Measurements from ENCODE around the gene MRTFA. TPM values are rescaled to one million over a fixed set of nuclear protein-coding genes. Genes with fewer than 3 reads are reported as not detected.

MRTFA gene
- total RNA-seq, 2 donors from 2014 or later: 71.8 to 129 TPM

DNA sequence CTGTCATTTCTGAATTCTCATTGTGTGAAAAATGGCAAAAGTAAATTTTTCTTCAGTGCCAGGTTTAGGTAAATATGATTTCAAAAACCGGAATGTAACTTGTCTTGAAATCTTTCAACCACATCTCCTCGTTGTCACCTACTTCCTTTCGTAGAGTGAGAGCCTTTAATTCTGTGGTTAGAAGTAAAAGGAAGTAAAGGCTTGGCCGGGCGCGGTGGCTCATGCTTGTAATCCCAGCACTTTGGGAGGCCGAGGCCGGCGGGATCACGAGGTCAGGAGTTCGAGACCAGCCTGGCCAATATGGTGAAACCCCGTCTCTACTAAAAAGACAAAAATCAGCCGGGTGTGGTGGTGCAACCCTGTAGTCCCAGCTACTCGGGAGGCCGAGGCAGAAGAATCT lies 236.4 kb downstream of the MRTFA start:
- Histone ChIP-seq H3K4me1 (ENCODE audit: control insufficient read depth in 1 of 2, low read depth in 2 of 2) (peaks cover 0 to 5% of the 10 kb centered on the region in 2 donors), H3K27me3 (replicated peaks; ENCODE audit: insufficient read depth) (no peaks in the 10 kb centered on the region), H3K9me3 (no peaks in the 10 kb centered on the region), H3K36me3 (peaks cover 23% of the 10 kb centered on the region), H3K4me3 (no peak overlapping the region), H3K27ac (no peak overlapping the region)
- TF ChIP-seq, protein P1, sequence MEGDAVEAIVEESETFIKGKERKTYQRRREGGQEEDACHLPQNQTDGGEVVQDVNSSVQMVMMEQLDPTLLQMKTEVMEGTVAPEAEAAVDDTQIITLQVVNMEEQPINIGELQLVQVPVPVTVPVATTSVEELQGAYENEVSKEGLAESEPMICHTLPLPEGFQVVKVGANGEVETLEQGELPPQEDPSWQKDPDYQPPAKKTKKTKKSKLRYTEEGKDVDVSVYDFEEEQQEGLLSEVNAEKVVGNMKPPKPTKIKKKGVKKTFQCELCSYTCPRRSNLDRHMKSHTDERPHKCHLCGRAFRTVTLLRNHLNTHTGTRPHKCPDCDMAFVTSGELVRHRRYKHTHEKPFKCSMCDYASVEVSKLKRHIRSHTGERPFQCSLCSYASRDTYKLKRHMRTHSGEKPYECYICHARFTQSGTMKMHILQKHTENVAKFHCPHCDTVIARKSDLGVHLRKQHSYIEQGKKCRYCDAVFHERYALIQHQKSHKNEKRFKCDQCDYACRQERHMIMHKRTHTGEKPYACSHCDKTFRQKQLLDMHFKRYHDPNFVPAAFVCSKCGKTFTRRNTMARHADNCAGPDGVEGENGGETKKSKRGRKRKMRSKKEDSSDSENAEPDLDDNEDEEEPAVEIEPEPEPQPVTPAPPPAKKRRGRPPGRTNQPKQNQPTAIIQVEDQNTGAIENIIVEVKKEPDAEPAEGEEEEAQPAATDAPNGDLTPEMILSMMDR (IDR thresholded peaks at IDR 0.05): no peak
- ATAC-seq (ENCODE audit: insufficient number of reproducible peaks, low FRiP score, low read depth) (no peak), DNase-seq (ENCODE audit: low spot score) (no peak)

GRCh38 chr22:40399621-40400020 lies 236.9 kb downstream of the MRTFA start:
- no peak overlapping the region for H3K4me3 ChIP-seq
- ATAC-seq (ENCODE audit: insufficient number of reproducible peaks, low FRiP score, low read depth) (no peak), DNase-seq (ENCODE audit: low spot score) (no peak)
- peaks cover 22% of the 10 kb centered on the region for H3K36me3 ChIP-seq
- H3K27me3 ChIP-seq (replicated peaks; ENCODE audit: insufficient read depth): no peaks in the 10 kb centered on the region
- TF ChIP-seq, protein P1 (IDR thresholded peaks at IDR 0.05): no peak
- peaks cover 0 to 5% of the 10 kb centered on the region in 2 donors for H3K4me1 ChIP-seq (ENCODE audit: control insufficient read depth in 1 of 2, low read depth in 2 of 2)
- H3K9me3 ChIP-seq: no peaks in the 10 kb centered on the region
- H3K27ac ChIP-seq: no peak overlapping the region

DNA sequence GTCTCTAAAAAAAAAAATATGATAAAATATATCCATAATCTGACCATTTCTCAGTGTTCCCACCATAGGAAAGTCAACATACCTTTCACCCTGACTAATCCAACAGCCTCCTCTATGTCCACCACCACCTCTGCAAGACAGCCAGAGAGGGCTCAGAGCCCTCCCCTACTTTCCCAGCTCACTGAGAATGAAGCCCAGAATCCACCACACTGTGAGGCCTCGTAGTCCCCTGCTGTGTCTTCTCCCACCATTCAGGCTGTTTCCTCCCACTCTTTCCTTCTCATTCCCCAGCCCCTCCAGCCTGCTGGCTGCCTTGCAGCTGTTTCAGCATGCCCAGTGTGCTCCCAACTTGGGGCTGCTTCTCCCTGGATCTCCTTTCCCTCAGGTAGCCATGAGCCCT lies 239.1 kb downstream of the MRTFA start:
- peaks cover 0 to 5% of the 10 kb centered on the region in 2 donors for H3K4me1 ChIP-seq (ENCODE audit: control insufficient read depth in 1 of 2, low read depth in 2 of 2)
- ATAC-seq (ENCODE audit: insufficient number of reproducible peaks, low FRiP score, low read depth) (no peak), DNase-seq (ENCODE audit: low spot score) (no peak)
- no peak overlapping the region for H3K4me3 ChIP-seq
- no peaks in the 10 kb centered on the region for H3K9me3 ChIP-seq
- TF ChIP-seq, protein P1 (IDR thresholded peaks at IDR 0.05): no peak
- peaks cover 22% of the 10 kb centered on the region for H3K36me3 ChIP-seq
- H3K27me3 ChIP-seq (replicated peaks; ENCODE audit: insufficient read depth): no peaks in the 10 kb centered on the region
- no peak overlapping the region for H3K27ac ChIP-seq

DNA sequence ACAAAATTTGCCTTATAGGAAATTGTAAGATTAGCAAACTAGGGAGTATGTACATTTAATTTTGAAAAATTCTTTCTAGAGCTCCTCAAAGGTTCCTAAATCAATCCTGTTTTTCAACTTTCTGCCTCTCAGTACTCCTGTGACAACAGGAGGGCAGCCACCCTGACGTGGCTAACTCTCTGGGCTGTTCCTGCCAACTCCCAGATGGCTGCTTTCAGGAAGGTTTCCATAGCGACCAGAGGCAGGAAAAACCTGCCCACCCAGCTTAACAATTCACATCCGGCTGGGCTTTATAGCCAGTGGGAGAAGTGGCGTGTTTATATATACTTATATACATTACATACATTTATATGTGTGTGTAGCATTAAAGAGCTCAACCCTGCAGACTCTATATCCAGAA lies 239.6 kb downstream of the MRTFA start:
- no peak for DNase-seq (ENCODE audit: low spot score)

DNA sequence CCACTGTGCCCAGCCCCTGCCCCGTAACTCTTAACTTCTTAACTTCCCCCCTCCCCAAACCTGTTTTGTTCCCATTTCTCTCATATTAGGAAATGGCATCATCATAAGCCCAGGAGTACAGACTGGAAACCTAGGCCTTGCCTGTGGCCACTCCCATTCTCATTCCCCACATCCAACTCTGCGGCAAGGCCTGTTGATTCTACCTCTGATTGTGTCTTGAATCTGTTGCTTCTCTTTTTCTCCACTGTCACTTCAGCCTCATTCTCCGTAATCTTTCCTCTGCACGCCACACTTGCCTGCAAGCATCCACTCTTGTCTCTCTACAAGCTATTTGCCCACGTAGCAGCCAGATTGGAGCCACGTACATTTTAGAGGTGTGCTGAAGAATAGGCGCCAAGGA lies 240.9 kb downstream of the MRTFA start:
- H3K27ac ChIP-seq: no peak overlapping the region
- H3K36me3 ChIP-seq: peaks cover 8% of the 10 kb centered on the region
- H3K4me1 ChIP-seq (ENCODE audit: control insufficient read depth in 1 of 2, low read depth in 2 of 2): peaks cover 0 to 5% of the 10 kb centered on the region in 2 donors
- H3K4me3 ChIP-seq: no peak overlapping the region
- no peaks in the 10 kb centered on the region for H3K9me3 ChIP-seq
- TF ChIP-seq, protein P1 (IDR thresholded peaks at IDR 0.05): no peak
- H3K27me3 ChIP-seq (replicated peaks; ENCODE audit: insufficient read depth): no peaks in the 10 kb centered on the region
- no peak for ATAC-seq (ENCODE audit: insufficient number of reproducible peaks, low FRiP score, low read depth)
- no peak for DNase-seq (ENCODE audit: low spot score)

More for the DNA sequence above, 239.6 kb downstream of the MRTFA start:
- H3K27ac ChIP-seq: no peak overlapping the region
- no peaks in the 10 kb centered on the region for H3K27me3 ChIP-seq (replicated peaks; ENCODE audit: insufficient read depth)
- H3K4me3 ChIP-seq: no peak overlapping the region
- H3K36me3 ChIP-seq: peaks cover 21% of the 10 kb centered on the region
- H3K4me1 ChIP-seq (ENCODE audit: control insufficient read depth in 1 of 2, low read depth in 2 of 2): peaks cover 0 to 5% of the 10 kb centered on the region in 2 donors
- TF ChIP-seq, protein P1 (IDR thresholded peaks at IDR 0.05): no peak
- H3K9me3 ChIP-seq: no peaks in the 10 kb centered on the region
- no peak for ATAC-seq (ENCODE audit: insufficient number of reproducible peaks, low FRiP score, low read depth)

All from thoracic aorta (tissue), 2 donors.